IMR-90 (cell line): ENCODE results near the gene SNAPC4. TPM values are rescaled to one million over a fixed set of nuclear protein-coding genes. Genes with fewer than 3 reads are reported as not detected.

Source experiments
- ATAC-seq: fragments of 200-7000 bp; cut with Tn5 transposase; 2 replicates; pipeline ENCODE4 v1.9.1; 2020; ENCODE audit warnings: low read depth, mild to moderate bottlenecking, moderate library complexity
- BruUV-seq: library from RNA; stranded (reverse); fragments of 400-500 nt; replicated peaks from 2 replicates; lab custom pipeline; 2021; lab: Mats Ljungman, UMichigan
- CTCF ChIA-PET: fragments of 300-600 bp; formaldehyde crosslinking; extraction: SDS; loops from one replicate; lab custom pipeline; 2021; ENCODE audit warnings: antibody characterized with exemption; lab: Yijun Ruan, JAX
- POLR2A ChIA-PET: fragments of 300-600 bp; sonication (Branson Sonifier 250); formaldehyde crosslinking; loops from one replicate; lab custom pipeline; 2022; ENCODE audit warnings: antibody characterized with exemption; ENCODE audit not compliant: unreplicated experiment; lab: Charles Lee
- DNase-seq: peaks from one replicate; pipeline ENCODE4 v3.0.0; 2013
- H2AFZ ChIP-seq: replicated peaks from 2 replicates; pipeline ENCODE3; 2013; ENCODE audit warnings: low read length, mild to moderate bottlenecking; ENCODE audit not compliant: poor library complexity
- H2AK5ac ChIP-seq: 2 replicates; pipeline ENCODE4 v1.6.1; 2013; ENCODE audit warnings: low read depth, low read length, inconsistent platforms
- H2AK9ac ChIP-seq: replicated peaks from 2 replicates; pipeline ENCODE3; 2013; ENCODE audit warnings: mild to moderate bottlenecking, low read depth, low read length, moderate library complexity; ENCODE audit not compliant: poor library complexity
- H2BK120ac ChIP-seq: 2 replicates; pipeline ENCODE4 v1.6.1; 2013; ENCODE audit warnings: low read depth, low read length, inconsistent platforms
- H2BK15ac ChIP-seq: 3 replicates; pipeline ENCODE4 v1.6.1; 2013; ENCODE audit warnings: low read depth, low read length, inconsistent platforms
- H2BK20ac ChIP-seq: 2 replicates; pipeline ENCODE4 v1.6.1; 2013; ENCODE audit warnings: low read depth, mild to moderate bottlenecking, inconsistent platforms, low read length, moderate library complexity
- H2BK5ac ChIP-seq: 2 replicates; pipeline ENCODE4 v1.6.1; 2013; ENCODE audit warnings: mild to moderate bottlenecking, low read depth, low read length, inconsistent platforms; ENCODE audit not compliant: poor library complexity, severe bottlenecking
- H3K14ac ChIP-seq: replicated peaks from 2 replicates; pipeline ENCODE4 v1.6.1; 2013; ENCODE audit warnings: low read depth, low read length, inconsistent platforms
- H3K18ac ChIP-seq: 2 replicates; pipeline ENCODE4 v1.6.1; 2013; ENCODE audit warnings: low read depth, low read length, control low read depth
- H3K23ac ChIP-seq: 2 replicates; pipeline ENCODE4 v1.6.1; 2013; ENCODE audit warnings: low read depth, low read length, inconsistent platforms
- H3K27ac ChIP-seq: 2 replicates; pipeline ENCODE4 v1.5.1; 2013; ENCODE audit warnings: mild to moderate bottlenecking, control low read depth, low read length; ENCODE audit not compliant: insufficient read depth
- H3K27me3 ChIP-seq: 2 replicates; pipeline ENCODE4 v1.6.1; 2013; ENCODE audit warnings: low read length; ENCODE audit not compliant: control insufficient read depth, insufficient read depth
- H3K36me3 ChIP-seq: 2 replicates; pipeline ENCODE4 v1.6.1; 2013; ENCODE audit warnings: low read length, mixed read lengths; ENCODE audit not compliant: control insufficient read depth, insufficient read depth
- H3K4ac ChIP-seq: 2 replicates; pipeline ENCODE4 v1.6.1; 2013; ENCODE audit warnings: low read depth, low read length, inconsistent platforms
- H3K4me1 ChIP-seq: 2 replicates; pipeline ENCODE4 v1.6.1; 2013; ENCODE audit warnings: low read length, mixed read lengths; ENCODE audit not compliant: control insufficient read depth, insufficient read depth
- H3K4me2 ChIP-seq: 2 replicates; pipeline ENCODE4 v1.6.1; 2013; ENCODE audit warnings: low read depth, mild to moderate bottlenecking, control low read depth, low read length, moderate library complexity
- H3K4me3 ChIP-seq: 2 replicates; pipeline ENCODE4 v1.5.1; 2013; ENCODE audit warnings: low read depth, mild to moderate bottlenecking, control low read depth, low read length, moderate library complexity; ENCODE audit not compliant: insufficient read depth
- H3K56ac ChIP-seq: 2 replicates; pipeline ENCODE4 v1.6.1; 2013; ENCODE audit warnings: low read length, inconsistent platforms; ENCODE audit not compliant: insufficient read depth; ENCODE audit errors: extremely low read depth
- H3K79me1 ChIP-seq, 2 experiments: 2 replicates each; pipeline ENCODE4 v1.6.1; 2013; ENCODE audit warnings: low read length in 2 of 2, inconsistent platforms in 1 of 2, low read depth in 1 of 2
- H3K9ac ChIP-seq: 2 replicates; pipeline ENCODE4 v1.6.1; 2013; ENCODE audit warnings: low read depth, low read length, control low read depth
- H3K9me1 ChIP-seq: 2 replicates; pipeline ENCODE4 v1.6.1; 2013; ENCODE audit warnings: low read length, inconsistent platforms; ENCODE audit not compliant: insufficient read depth
- H3K9me3 ChIP-seq: 2 replicates; pipeline ENCODE4 v1.6.1; 2013; ENCODE audit warnings: low read length; ENCODE audit not compliant: control insufficient read depth, insufficient read depth
- H4K20me1 ChIP-seq: 2 replicates; pipeline ENCODE4 v1.6.1; 2013; ENCODE audit warnings: low read length, inconsistent platforms; ENCODE audit not compliant: insufficient read depth
- H4K5ac ChIP-seq: 2 replicates; pipeline ENCODE4 v1.6.1; 2013; ENCODE audit warnings: mild to moderate bottlenecking, low read depth, low read length, control low read depth
- H4K8ac ChIP-seq, 2 experiments: 2 replicates each; pipeline ENCODE4 v1.6.1; 2013; ENCODE audit warnings: low read depth in 2 of 2, low read length in 2 of 2, control low read depth in 1 of 2, inconsistent platforms in 1 of 2
- H4K91ac ChIP-seq: 2 replicates; pipeline ENCODE4 v1.6.1; 2013; ENCODE audit warnings: low read depth, low read length, inconsistent platforms; ENCODE audit not compliant: insufficient read depth
- BHLHE40 ChIP-seq: fragments of 150-350 bp; IDR thresholded peaks from 2 replicates; pipeline ENCODE4 v1.6.1; 2016; ENCODE audit warnings: mild to moderate bottlenecking, low read depth, low read length
- CEBPB ChIP-seq: IDR thresholded peaks from 2 replicates; pipeline ENCODE4 v1.6.1; 2012; ENCODE audit warnings: low read depth, low read length, improper control_type of control experiment
- CHD1 ChIP-seq: IDR thresholded peaks from 2 replicates; pipeline ENCODE4 v1.6.1; 2012; ENCODE audit warnings: low read depth, low read length, improper control_type of control experiment
- ELK1 ChIP-seq: fragments of 150-350 bp; IDR thresholded peaks from 2 replicates; pipeline ENCODE4 v1.6.1; 2016; ENCODE audit warnings: low read depth, mild to moderate bottlenecking, low read length, moderate library complexity, borderline replicate concordance
- FOS ChIP-seq: fragments of 150-350 bp; IDR thresholded peaks from 2 replicates; pipeline ENCODE4 v1.6.1; 2016; ENCODE audit warnings: low read depth, low read length
- MAFK ChIP-seq: IDR thresholded peaks from 2 replicates; pipeline ENCODE4 v1.6.1; 2012; ENCODE audit warnings: low read depth, low read length, improper control_type of control experiment
- MAZ ChIP-seq: IDR thresholded peaks from 2 replicates; pipeline ENCODE4 v1.6.1; 2012; ENCODE audit warnings: low read depth, mild to moderate bottlenecking, low read length, improper control_type of control experiment, moderate library complexity, borderline replicate concordance
- MXI1 ChIP-seq: IDR thresholded peaks from 2 replicates; pipeline ENCODE4 v1.6.1; 2012; ENCODE audit warnings: low read depth, mild to moderate bottlenecking, low read length, moderate library complexity, borderline replicate concordance
- NFE2L2 ChIP-seq: fragments of 150-350 bp; IDR thresholded peaks from 2 replicates; pipeline ENCODE4 v1.6.1; 2016; ENCODE audit warnings: low read depth, mild to moderate bottlenecking, low read length
- POLR2A ChIP-seq: IDR thresholded peaks from 2 replicates; pipeline ENCODE4 v1.6.1; 2012; ENCODE audit warnings: mild to moderate bottlenecking, low read depth, low read length
- RAD21 ChIP-seq: IDR thresholded peaks from 2 replicates; pipeline ENCODE4 v1.6.1; 2012; ENCODE audit warnings: low read length, improper control_type of control experiment
- RCOR1 ChIP-seq: IDR thresholded peaks from 2 replicates; pipeline ENCODE4 v1.6.1; 2012; ENCODE audit warnings: mild to moderate bottlenecking, low read length, improper control_type of control experiment; ENCODE audit not compliant: insufficient replicate concordance
- RFX5 ChIP-seq: IDR thresholded peaks from 2 replicates; pipeline ENCODE4 v1.8.0; 2012; ENCODE audit warnings: low read depth, mild to moderate bottlenecking, low read length, moderate library complexity
- SMC3 ChIP-seq: fragments of 150-350 bp; IDR thresholded peaks from 2 replicates; pipeline ENCODE4 v1.6.1; 2016; ENCODE audit warnings: low read depth, mild to moderate bottlenecking, antibody characterized with exemption, low read length, moderate library complexity
- WGBS, 2 experiments: methylation state at CpG; one replicate each; pipeline versions ENCODE4 v1.1.5 to v1.1.7; 2013; ENCODE audit warnings: missing lambda C conversion rate in 2 of 2; ENCODE audit not compliant: insufficient read length in 1 of 2; ENCODE audit errors: extremely low coverage in 2 of 2; 5-methylcytosine and 5-hydroxymethylcytosine counted together
- dilution Hi-C: fragments of 300-500 bp; cut with HindIII; formaldehyde crosslinking; loops from one replicate; pipeline ENCODE4 v1.14.3; 2018; ENCODE audit warnings: low sequenced_read_pairs; ENCODE audit not compliant: unreplicated experiment
- in situ Hi-C: fragments of 300-500 bp; cut with MboI; formaldehyde crosslinking; loops from 3 replicates; pipeline ENCODE4 v1.14.3; 2019; ENCODE audit warnings: low sequenced_read_pairs, inconsistent platforms, mixed read lengths
- intact Hi-C: fragments of 100-400 bp; cut with micrococcal nuclease; formaldehyde crosslinking; loops from 2 replicates; pipeline ENCODE4 v1.10.0; 2022
- polyA plus RNA-seq, 3 experiments: library from polyadenylated mRNA; depleted of rRNA; stranded (reverse); fragments of >200 nt; gene quantifications; 2 replicates each; pipeline ENCODE4 v1.2.3, GENCODE V29; 2012; ENCODE audit warnings: low replicate concordance in 1 of 3
- total RNA-seq: library from RNA; depleted of rRNA; stranded (reverse); fragments of >200 nt; gene quantifications from 2 replicates; pipeline ENCODE4 v1.2.3, GENCODE V29; 2012
- TF ChIP-seq, protein P1 (sequence below): fragments of 150-350 bp; IDR thresholded peaks from 2 replicates; pipeline ENCODE4 v1.6.1; 2017; ENCODE audit warnings: mild to moderate bottlenecking, antibody characterized with exemption, low read length, low read depth

SNAPC4 gene
- total and polyA plus RNA-seq, 2 of the 4 experiments (the other 2 are of a cell fraction): 2.5 to 6.5 TPM

- Histone ChIP-seq H3K56ac (no peak overlapping the region), H4K8ac (no peak overlapping the region), H3K4me1 (peaks cover 8% of the 10 kb centered on the region), H4K5ac (no peak overlapping the region), H3K27ac (no peak overlapping the region), H2BK20ac (no peak overlapping the region), H3K27me3 (no peaks in the 10 kb centered on the region), H2AFZ (no peak overlapping the region), H2BK5ac (no peak overlapping the region), H4K91ac (no peak overlapping the region), H3K79me1 (no peaks in the 10 kb centered on the region), H4K20me1 (no peaks in the 10 kb centered on the region), H3K23ac (no peak overlapping the region), H2AK9ac (no peak overlapping the region), H2AK5ac (no peak overlapping the region), H3K4me2 (no peak overlapping the region), H3K9ac (no peak overlapping the region), H3K14ac (no peak overlapping the region), H2BK15ac (no peak overlapping the region), H3K4ac (no peak overlapping the region), H3K18ac (no peak overlapping the region), H3K9me1 (no peaks in the 10 kb centered on the region), H3K9me3 (no peaks in the 10 kb centered on the region), H2BK120ac (no peak overlapping the region), H3K4me3 (no peak overlapping the region), H3K36me3 (peaks cover 31% of the 10 kb centered on the region)
- CTCF ChIA-PET: no interaction called here
- DNase-seq (no peak), ATAC-seq (no peak)
- no TSS peak for BruUV-seq
- dilution Hi-C loops (no loop called here), intact Hi-C loops (no loop called here), in situ Hi-C loops (no loop called here)
- WGBS, 2 experiments: 96% methylated on average over 19 of the region's 32 CpGs; no CpG with 5 or more reads in 1 of the 2 experiments
- POLR2A ChIA-PET: no interaction called here
- no peak for TF ChIP-seq FOS
- TF ChIP-seq RCOR1: no peak
- no peak for TF ChIP-seq CEBPB
- no peak for TF ChIP-seq BHLHE40
- no peak for TF ChIP-seq MAFK
- TF ChIP-seq MXI1: no peak
- TF ChIP-seq RFX5: no peak
- no peak for TF ChIP-seq CHD1
- TF ChIP-seq MAZ: no peak
- no peak for TF ChIP-seq NFE2L2
- TF ChIP-seq, protein P1, sequence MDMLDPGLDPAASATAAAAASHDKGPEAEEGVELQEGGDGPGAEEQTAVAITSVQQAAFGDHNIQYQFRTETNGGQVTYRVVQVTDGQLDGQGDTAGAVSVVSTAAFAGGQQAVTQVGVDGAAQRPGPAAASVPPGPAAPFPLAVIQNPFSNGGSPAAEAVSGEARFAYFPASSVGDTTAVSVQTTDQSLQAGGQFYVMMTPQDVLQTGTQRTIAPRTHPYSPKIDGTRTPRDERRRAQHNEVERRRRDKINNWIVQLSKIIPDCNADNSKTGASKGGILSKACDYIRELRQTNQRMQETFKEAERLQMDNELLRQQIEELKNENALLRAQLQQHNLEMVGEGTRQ: no peak
- TF ChIP-seq RAD21: no peak
- TF ChIP-seq POLR2A: no peak
- TF ChIP-seq SMC3: no peak
- TF ChIP-seq ELK1: no peak
Measured at GRCh38 chr9:136377341-136378169, 22.4 kb downstream of the SNAPC4 start.
